A673 (cell line): ENCODE data around the gene PNMA8C. TPM values are rescaled to one million over a fixed set of nuclear protein-coding genes. Genes with fewer than 3 reads are reported as not detected.

Experiments
- BruUV-seq: library from RNA; stranded (reverse); fragments of 400-500 nt; replicated peaks from 2 replicates; lab custom pipeline; 2021; lab: Mats Ljungman, UMichigan
- CTCF ChIA-PET: fragments of 300-600 bp; sonication (Branson Sonifier 250); formaldehyde crosslinking; loops from one replicate; lab custom pipeline; 2022; ENCODE audit warnings: antibody characterized with exemption; lab: Charles Lee
- POLR2A ChIA-PET: fragments of 300-600 bp; sonication (Branson Sonifier 250); formaldehyde crosslinking; loops from one replicate; lab custom pipeline; 2022; ENCODE audit warnings: antibody characterized with exemption; ENCODE audit not compliant: low non-redundant PET; lab: Charles Lee
- DNase-seq: peaks from one replicate; pipeline ENCODE4 v3.0.0-alpha.2; 2015; ENCODE audit warnings: low spot score
- H3K27ac ChIP-seq: fragments of 200-600 bp; sonication (generic); 2 replicates; pipeline ENCODE4 v1.5.1; 2016; ENCODE audit warnings: mixed run types, low read depth, mild to moderate bottlenecking, mixed read lengths, antibody characterized with exemption, low read length; ENCODE audit not compliant: poor library complexity, severe bottlenecking
- H3K27me3 ChIP-seq: fragments of 200-600 bp; sonication (generic); replicated peaks from 2 replicates; pipeline ENCODE4 v1.6.1; 2017; ENCODE audit warnings: mixed run types, low read depth, mild to moderate bottlenecking, mixed read lengths, antibody characterized with exemption, low read length; ENCODE audit not compliant: insufficient read depth, poor library complexity
- H3K36me3 ChIP-seq: fragments of 200-600 bp; sonication (generic); 2 replicates; pipeline ENCODE4 v1.6.1; 2016; ENCODE audit warnings: mixed run types, mild to moderate bottlenecking, mixed read lengths, antibody characterized with exemption, low read length; ENCODE audit not compliant: insufficient read depth, poor library complexity, severe bottlenecking
- H3K4me1 ChIP-seq: fragments of 200-600 bp; sonication (generic); 2 replicates; pipeline ENCODE4 v1.6.1; 2017; ENCODE audit warnings: mixed run types, mild to moderate bottlenecking, mixed read lengths, antibody characterized with exemption, low read length; ENCODE audit not compliant: insufficient read depth, poor library complexity, severe bottlenecking
- H3K4me3 ChIP-seq: fragments of 200-600 bp; sonication (generic); 2 replicates; pipeline ENCODE4 v1.5.1; 2016; ENCODE audit warnings: low read depth, mixed run types, mild to moderate bottlenecking, mixed read lengths, low read length; ENCODE audit not compliant: poor library complexity, severe bottlenecking
- H3K9me3 ChIP-seq: fragments of 200-600 bp; sonication (generic); 2 replicates; pipeline ENCODE4 v1.6.1; 2016; ENCODE audit warnings: mixed run types, low read depth, mild to moderate bottlenecking, mixed read lengths, antibody characterized with exemption, low read length; ENCODE audit not compliant: poor library complexity, severe bottlenecking
- EZH2 ChIP-seq: fragments of 200-600 bp; sonication (generic); IDR thresholded peaks from 2 replicates; pipeline ENCODE4 v1.6.1; 2017; ENCODE audit warnings: borderline replicate concordance, low read depth, mild to moderate bottlenecking, mixed read lengths, antibody characterized with exemption, low read length; ENCODE audit not compliant: poor library complexity, severe bottlenecking
- intact Hi-C: fragments of 100-400 bp; cut with micrococcal nuclease; formaldehyde crosslinking; loops from one replicate; pipeline ENCODE4 v1.10.0; 2022; ENCODE audit not compliant: unreplicated experiment
- total RNA-seq: library from RNA; stranded (reverse); gene quantifications from 2 replicates; pipeline ENCODE4 v1.2.3, GENCODE V29; 2021
- TF ChIP-seq, protein P1 (sequence below): fragments of 300-800, 200-600 bp; sonication (generic); conservative IDR thresholded peaks from 2 replicates; pipeline ENCODE4 v1.5.1; 2017; ENCODE audit warnings: low read depth, mild to moderate bottlenecking, antibody characterized with exemption, low read length, moderate library complexity, mixed read lengths

The PNMA8C gene
- total RNA-seq, 1 experiment from 2014 or later: not detected

GRCh38 chr19:46390121-46390858 is 38.4 kb downstream of the PNMA8C start:
- POLR2A ChIA-PET: no interaction called here

DNA sequence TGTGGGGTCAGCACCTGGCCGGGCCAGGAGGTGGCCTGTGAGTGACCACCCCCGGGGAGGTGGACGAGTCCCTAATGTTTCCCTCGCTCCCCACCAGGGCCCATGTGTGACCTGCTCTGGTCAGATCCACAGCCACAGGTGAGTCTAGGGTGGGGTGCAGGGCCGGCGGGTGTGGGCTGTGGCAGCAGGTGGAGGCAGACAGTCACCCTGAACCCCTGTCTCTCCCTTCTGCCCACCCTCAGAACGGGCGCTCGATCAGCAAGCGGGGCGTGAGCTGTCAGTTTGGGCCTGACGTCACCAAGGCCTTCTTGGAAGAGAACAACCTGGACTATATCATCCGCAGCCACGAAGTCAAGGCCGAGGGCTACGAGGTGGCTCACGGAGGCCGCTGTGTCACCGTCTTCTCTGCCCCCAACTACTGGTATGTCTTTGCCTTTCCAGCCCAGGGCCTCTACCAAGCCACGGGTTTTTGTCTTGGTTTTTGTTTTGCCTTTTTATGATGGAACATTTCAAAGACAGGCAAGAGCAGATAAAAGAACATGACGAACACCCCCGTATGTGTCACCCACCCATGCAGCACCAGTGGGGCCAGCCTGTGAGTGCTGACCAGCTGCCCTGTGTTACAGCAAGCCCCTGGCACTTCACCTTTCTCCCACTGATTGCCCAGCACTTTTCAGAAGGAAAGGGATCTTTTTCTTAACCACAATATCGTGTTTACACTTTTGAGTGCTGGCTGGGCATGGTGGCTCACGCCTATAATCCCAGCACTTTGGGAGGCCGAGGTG is 40.2 kb downstream of the PNMA8C start:
- Histone ChIP-seq H3K4me1 (peaks cover 28% of the 10 kb centered on the region), H3K27ac (no peak overlapping the region), H3K36me3 (peaks cover 64% of the 10 kb centered on the region)

More at GRCh38 chr19:46390121-46390858, 38.4 kb downstream of the PNMA8C start:
- H3K27ac ChIP-seq: peak overlapping the region; percentile 66
- no peaks in the 10 kb centered on the region for H3K27me3 ChIP-seq
- DNase-seq: no peak
- intact Hi-C loops: loop anchor here (10.0 kb wide), 1 partner anchor 315 kb away; no protein-coding TSS in a partner anchor
- H3K4me1 ChIP-seq: peaks cover 28% of the 10 kb centered on the region
- peaks cover 46% of the 10 kb centered on the region for H3K36me3 ChIP-seq
- BruUV-seq: no TSS peak
- CTCF ChIA-PET: interaction anchor here (0.9 kb wide), 1 partner anchor 109 kb away, joined by 3 read pairs; no protein-coding TSS in a partner anchor
- H3K4me3 ChIP-seq: no peak overlapping the region
- no peaks in the 10 kb centered on the region for H3K9me3 ChIP-seq
- TF ChIP-seq, protein P1, sequence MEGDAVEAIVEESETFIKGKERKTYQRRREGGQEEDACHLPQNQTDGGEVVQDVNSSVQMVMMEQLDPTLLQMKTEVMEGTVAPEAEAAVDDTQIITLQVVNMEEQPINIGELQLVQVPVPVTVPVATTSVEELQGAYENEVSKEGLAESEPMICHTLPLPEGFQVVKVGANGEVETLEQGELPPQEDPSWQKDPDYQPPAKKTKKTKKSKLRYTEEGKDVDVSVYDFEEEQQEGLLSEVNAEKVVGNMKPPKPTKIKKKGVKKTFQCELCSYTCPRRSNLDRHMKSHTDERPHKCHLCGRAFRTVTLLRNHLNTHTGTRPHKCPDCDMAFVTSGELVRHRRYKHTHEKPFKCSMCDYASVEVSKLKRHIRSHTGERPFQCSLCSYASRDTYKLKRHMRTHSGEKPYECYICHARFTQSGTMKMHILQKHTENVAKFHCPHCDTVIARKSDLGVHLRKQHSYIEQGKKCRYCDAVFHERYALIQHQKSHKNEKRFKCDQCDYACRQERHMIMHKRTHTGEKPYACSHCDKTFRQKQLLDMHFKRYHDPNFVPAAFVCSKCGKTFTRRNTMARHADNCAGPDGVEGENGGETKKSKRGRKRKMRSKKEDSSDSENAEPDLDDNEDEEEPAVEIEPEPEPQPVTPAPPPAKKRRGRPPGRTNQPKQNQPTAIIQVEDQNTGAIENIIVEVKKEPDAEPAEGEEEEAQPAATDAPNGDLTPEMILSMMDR: no peak
- no peak for TF ChIP-seq EZH2

GRCh38 chr19:46387713-46388130 is 41.0 kb downstream of the PNMA8C start:
- no peaks in the 10 kb centered on the region for H3K27me3 ChIP-seq
- no peak overlapping the region for H3K27ac ChIP-seq
- intact Hi-C loops: no loop called here
- no peaks in the 10 kb centered on the region for H3K9me3 ChIP-seq
- no peak for TF ChIP-seq EZH2
- TF ChIP-seq, protein P1: no peak
- DNase-seq: no peak
- ChIA-PET CTCF (no interaction called here), POLR2A (no interaction called here)
- H3K4me1 ChIP-seq: peaks cover 25% of the 10 kb centered on the region
- BruUV-seq: no TSS peak
- H3K4me3 ChIP-seq: no peak overlapping the region
- H3K36me3 ChIP-seq: peaks cover 72% of the 10 kb centered on the region

More for the DNA sequence above, 40.2 kb downstream of the PNMA8C start:
- no peaks in the 10 kb centered on the region for H3K27me3 ChIP-seq
- H3K9me3 ChIP-seq: no peaks in the 10 kb centered on the region
- no peak for TF ChIP-seq EZH2
- TF ChIP-seq, protein P1: no peak
- no peak for DNase-seq
- no TSS peak for BruUV-seq
- POLR2A ChIA-PET: no interaction called here
- H3K4me3 ChIP-seq: no peak overlapping the region
- intact Hi-C loops: no loop called here
- CTCF ChIA-PET: no interaction called here
